Mucosa of rectum (tissue), 2 donors: ENCODE data around the gene C2CD4D.

Experiments used
- H3K27ac ChIP-seq, 2 donors: one replicate each; pipeline ENCODE4 v1.7.0; 2013; ENCODE audit warnings: inconsistent platforms in 2 of 2, low read depth in 2 of 2, low read length in 2 of 2
- H3K27me3 ChIP-seq, 2 donors: one replicate each; pipeline ENCODE4 v1.7.0; 2013; ENCODE audit warnings: low read length in 2 of 2; ENCODE audit not compliant: control insufficient read depth in 2 of 2, insufficient read depth in 2 of 2
- H3K36me3 ChIP-seq, 2 donors: one replicate each; pipeline ENCODE4 v1.7.0; 2013; ENCODE audit warnings: low read length in 2 of 2; ENCODE audit not compliant: control insufficient read depth in 2 of 2, insufficient read depth in 2 of 2
- H3K4me1 ChIP-seq, 2 donors: one replicate each; pipeline ENCODE4 v1.7.0; 2013; ENCODE audit warnings: low read length in 2 of 2, mild to moderate bottlenecking in 1 of 2; ENCODE audit not compliant: control insufficient read depth in 2 of 2, insufficient read depth in 2 of 2
- H3K4me3 ChIP-seq, 2 donors: one replicate each; pipeline ENCODE4 v1.7.0; 2013; ENCODE audit warnings: low read length in 2 of 2
- H3K9ac ChIP-seq, 2 donors: one replicate each; pipeline ENCODE4 v1.7.0; 2013; ENCODE audit warnings: low read length in 2 of 2, low read depth in 1 of 2, mild to moderate bottlenecking in 1 of 2
- H3K9me3 ChIP-seq, 2 donors: one replicate each; pipeline ENCODE4 v1.7.0; 2013; ENCODE audit warnings: low read length in 2 of 2; ENCODE audit not compliant: control insufficient read depth in 2 of 2
- donor health status: healthy.
- donor health status: Normal muscosa, but diverticular disease.

C2CD4D gene

DNA sequence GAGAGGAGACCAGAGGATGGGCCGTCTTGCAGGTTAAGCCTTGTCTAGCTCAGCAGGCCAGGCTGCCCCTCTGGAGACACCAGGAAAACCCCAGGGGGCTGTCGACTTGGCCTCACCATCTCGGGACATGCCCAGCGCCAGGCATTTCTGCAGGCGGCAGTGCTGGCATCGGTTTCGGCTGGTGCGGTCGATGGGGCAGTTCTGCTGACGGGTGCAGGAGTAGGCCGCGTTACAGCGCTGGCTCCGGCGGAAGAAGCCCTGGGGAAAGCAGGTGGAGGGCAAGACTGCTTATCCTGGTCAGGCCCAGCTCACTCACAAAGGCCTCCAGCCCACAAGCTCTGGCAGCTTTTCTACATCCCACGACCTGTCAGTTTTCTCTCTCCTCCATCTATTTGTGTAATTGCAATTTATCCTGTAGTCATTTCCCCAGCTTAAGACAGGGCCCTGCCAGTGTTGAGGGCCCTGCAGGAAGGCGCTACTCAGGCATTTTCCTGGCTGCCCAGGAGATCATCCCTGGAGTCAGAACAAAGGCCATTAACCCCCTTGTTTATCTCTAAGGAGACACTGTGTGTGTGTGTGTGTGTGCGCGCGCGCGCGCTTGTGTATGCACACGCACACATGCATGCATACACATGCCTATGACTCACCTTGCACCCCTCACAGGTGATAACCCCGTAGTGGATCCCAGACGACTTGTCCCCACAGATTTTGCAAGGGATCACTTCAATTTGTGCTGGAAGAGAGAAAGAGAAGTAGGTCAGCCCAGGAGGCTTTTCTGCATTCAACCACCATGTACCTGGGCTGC is 22.9 kb downstream of the C2CD4D start:
- Histone ChIP-seq H3K9me3 (no peaks in the 10 kb centered on the region), H3K36me3 (peaks cover 6 to 15% of the 10 kb centered on the region in 2 donors), H3K9ac (no peak overlapping the region), H3K4me1 (no peaks in the 10 kb centered on the region), H3K27me3 (no peaks in the 10 kb centered on the region), H3K27ac (no peak overlapping the region), H3K4me3 (no peak overlapping the region)

DNA sequence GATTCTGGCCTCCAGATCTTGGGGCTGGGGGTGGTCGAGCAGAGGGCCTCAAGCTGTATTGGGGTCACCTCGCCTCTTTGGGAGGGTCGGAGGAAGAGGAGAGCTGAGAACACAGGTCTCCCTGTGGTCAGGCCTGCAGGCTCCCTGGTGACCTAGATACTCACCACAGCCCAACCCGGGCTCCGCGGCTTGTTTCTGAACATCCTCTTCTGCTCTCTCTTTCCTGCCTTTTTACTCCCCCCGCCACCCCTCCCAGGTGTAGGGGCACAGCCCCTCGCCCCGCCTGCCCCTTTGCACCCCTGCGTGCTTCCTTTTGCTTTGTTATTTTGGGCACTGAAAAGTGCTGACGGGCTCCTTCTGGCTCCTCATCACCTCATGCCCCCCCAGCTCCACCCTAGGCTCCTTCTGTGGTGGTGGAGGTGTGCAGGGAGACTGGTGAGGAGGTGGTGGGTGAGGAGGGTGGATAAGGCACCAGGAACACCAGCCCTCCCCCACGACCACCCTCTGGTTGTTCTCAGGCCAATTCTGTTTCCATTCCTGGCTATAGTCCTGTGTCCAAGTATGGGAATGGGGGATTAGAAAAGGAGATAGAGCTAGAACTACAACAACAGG is 23.8 kb downstream of the C2CD4D start:
- Histone ChIP-seq H3K4me1 (no peaks in the 10 kb centered on the region), H3K9me3 (no peaks in the 10 kb centered on the region), H3K36me3 (peaks cover 6 to 13% of the 10 kb centered on the region in 2 donors), H3K9ac (no peak overlapping the region), H3K27ac (no peak overlapping the region), H3K27me3 (no peaks in the 10 kb centered on the region), H3K4me3 (no peak overlapping the region)

DNA sequence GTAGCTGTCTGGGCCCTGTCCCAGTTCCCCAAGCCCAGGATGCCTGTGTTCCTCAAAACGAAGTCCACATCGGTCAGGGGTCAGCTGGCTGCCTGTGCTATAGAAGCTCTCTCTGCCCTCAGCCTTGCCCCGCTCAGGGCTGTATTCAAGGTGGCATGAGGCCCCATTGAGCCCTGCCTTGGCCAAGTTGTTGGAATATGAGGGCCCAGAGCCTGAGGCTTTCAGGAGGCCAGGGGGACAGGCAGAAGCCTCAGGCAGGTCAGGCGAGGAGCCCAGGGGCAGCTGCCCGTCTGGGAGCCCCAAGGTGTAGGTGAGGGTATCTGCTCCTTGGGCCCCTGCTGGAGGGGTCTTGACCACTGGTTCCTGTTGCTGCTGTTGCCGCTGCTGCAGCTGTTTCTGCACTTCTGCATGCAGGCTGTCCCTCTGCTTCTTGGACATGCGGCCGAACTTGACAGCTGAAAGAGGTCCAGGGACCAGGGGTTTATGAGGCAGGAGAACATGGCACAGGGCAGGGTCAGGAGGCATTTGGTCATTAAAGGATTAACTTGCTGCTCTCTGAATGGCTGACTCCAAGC is 24.6 kb downstream of the C2CD4D start:
- Histone ChIP-seq H3K4me3 (no peak overlapping the region), H3K27ac (no peak overlapping the region), H3K9ac (no peak overlapping the region), H3K27me3 (no peaks in the 10 kb centered on the region), H3K36me3 (peaks cover 6 to 13% of the 10 kb centered on the region in 2 donors), H3K9me3 (no peaks in the 10 kb centered on the region), H3K4me1 (no peaks in the 10 kb centered on the region)

DNA sequence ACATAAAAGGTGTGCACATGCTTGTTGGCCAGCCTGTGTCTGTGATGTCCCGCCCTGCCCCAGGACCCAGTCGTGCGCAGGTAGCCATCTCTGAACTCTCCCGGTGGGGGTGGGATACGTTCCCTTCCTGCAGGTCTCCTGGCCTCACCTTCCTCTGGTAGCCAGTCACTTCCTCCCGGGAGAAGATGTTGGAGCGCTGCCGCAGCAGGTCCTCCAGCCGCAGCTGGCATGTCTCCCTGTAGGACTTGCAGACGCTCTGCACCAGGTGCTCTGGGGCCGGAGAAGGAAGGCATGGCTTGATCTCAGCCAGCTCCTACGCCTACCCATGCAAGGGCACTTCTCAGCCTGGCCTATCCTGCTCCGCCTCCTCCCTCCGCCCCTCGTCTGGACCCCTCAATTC is 25.2 kb downstream of the C2CD4D start:
- H3K27ac ChIP-seq, result no peak overlapping the region
- no peak overlapping the region for H3K4me3 ChIP-seq
- no peaks in the 10 kb centered on the region for H3K4me1 ChIP-seq
- H3K9ac ChIP-seq, result no peak overlapping the region
- no peaks in the 10 kb centered on the region for H3K9me3 ChIP-seq
- H3K27me3 ChIP-seq, result no peaks in the 10 kb centered on the region
- H3K36me3 ChIP-seq, result peaks cover 6 to 14% of the 10 kb centered on the region in 2 donors

DNA sequence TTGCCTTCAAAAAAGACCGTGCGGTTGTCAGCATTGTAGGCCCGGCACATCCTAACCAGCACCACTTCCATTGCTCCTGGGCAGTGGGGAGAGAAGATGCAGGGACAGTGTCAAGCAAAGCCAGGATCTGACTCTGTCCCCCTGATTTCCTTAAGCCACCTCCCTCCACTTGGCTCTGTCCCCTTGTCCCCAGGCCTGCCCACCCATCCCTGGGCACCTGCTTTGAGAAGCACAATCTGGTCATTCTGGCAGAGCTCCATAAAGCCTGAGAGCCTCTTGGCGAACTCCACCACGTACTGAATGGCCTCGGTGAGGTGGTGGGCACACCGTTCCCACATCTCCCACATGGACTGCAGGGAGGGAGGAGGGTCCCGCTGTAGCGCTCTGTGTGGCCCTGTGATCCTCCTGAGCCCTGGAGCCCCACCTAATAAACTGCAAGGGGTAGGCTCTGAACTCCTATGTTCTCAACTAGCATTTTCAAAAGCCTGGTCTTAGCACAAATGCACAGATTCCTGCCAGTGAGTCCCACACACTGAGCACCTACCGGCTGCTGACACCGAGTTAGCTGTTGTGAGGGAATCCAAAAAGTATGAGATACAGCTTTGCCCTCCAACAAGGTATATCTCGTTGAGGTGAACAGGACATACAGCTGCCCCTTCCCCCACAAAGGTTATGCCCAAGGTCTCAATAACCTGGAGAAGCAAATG is 26.2 kb downstream of the C2CD4D start:
- H3K27ac ChIP-seq, result no peak overlapping the region
- H3K36me3 ChIP-seq, result peaks cover 6 to 15% of the 10 kb centered on the region in 2 donors
- no peak overlapping the region for H3K9ac ChIP-seq

DNA sequence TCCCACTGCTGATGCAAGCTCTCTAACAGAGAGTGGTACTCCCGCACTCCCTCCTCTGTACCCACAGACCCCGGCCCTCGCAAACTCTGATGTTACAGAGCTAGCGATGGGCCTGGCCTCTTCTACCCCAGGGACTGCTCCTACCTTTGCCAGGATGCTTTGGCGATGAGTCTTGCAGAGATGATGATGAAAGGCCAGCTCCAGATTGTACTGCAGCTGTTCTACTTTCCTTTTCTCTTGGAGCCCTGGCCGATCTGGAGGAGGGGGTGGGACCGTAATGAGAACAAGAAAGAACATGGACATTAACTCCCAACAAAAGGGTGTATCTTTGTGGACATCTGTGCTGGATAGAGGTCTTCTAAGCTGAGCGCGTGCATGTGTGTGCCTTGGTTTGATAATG is 28.4 kb downstream of the C2CD4D start:
- H3K4me3 ChIP-seq, result no peak overlapping the region
- H3K4me1 ChIP-seq, result no peaks in the 10 kb centered on the region
- H3K27ac ChIP-seq, result no peak overlapping the region
- H3K36me3 ChIP-seq, result peaks cover 14 to 15% of the 10 kb centered on the region in 2 donors
- no peak overlapping the region for H3K9ac ChIP-seq
- no peaks in the 10 kb centered on the region for H3K27me3 ChIP-seq
- H3K9me3 ChIP-seq, result no peaks in the 10 kb centered on the region

More for the DNA sequence above, 26.2 kb downstream of the C2CD4D start:
- no peaks in the 10 kb centered on the region for H3K4me1 ChIP-seq
- H3K9me3 ChIP-seq, result no peaks in the 10 kb centered on the region
- no peaks in the 10 kb centered on the region for H3K27me3 ChIP-seq
- H3K4me3 ChIP-seq, result no peak overlapping the region

DNA sequence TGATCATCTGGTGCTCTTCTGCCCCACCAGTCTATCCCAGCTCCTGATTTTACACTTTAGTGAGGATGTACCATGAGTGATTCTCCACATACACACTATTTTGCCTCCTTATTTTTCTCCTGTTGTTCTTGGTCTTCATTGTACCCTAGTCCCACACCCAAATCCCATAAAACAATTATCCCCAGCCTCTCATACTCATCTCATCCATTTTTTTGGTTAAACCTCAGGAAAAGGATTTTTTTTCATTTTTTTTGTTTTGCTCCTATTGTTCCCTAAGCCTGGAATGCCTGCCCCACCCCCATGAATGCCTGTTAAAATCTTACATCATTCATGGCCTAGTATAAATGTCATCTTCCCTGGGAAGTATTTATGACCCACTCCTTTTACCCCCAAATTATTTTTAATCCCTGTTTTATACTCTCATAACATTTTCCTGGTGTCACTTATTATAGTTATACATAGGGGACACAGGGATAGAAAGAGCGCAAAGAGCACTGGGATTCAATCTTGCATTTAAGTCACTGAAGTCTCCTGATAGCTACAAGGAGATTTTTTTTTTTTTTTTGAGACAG is 29.5 kb downstream of the C2CD4D start:
- Histone ChIP-seq H3K9ac (no peak overlapping the region), H3K27ac (no peak overlapping the region), H3K9me3 (no peaks in the 10 kb centered on the region), H3K27me3 (no peaks in the 10 kb centered on the region), H3K4me1 (no peaks in the 10 kb centered on the region), H3K4me3 (no peak overlapping the region), H3K36me3 (peaks cover 12 to 13% of the 10 kb centered on the region in 2 donors)

DNA sequence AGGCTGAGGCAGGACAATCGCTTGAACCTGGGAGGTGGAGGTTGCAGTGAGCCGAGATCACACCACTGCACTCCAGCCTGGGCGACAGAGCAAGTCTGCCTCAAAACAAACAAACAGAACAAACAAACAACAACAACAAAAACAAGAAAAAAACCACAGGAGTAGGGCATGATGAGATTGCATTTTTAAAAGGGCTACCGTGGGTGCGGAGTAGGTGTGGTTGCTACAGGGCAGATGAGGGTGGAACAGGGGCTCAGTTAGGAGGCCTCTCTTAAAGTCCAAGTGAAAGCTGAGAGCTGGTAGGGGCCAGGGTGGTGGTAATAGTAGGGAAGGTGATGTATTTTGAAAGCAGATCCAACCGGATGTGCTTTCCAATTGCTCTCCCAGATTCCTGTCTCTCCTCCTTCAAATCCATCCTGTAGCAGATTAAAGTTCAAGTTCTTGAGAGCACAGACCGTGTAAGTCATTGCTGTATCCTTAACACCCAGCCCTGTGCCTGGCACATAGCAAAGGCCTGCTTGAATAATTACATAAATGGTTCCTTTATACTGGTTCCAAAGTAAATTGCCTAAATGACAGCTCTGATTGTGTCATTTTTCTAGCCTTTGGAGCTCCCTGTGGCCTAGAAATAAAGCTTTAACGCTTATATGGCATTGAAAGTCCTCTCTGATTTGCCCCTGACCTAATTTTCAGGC is 30.2 kb downstream of the C2CD4D start:
- no peak overlapping the region for H3K9ac ChIP-seq
- H3K9me3 ChIP-seq, result no peaks in the 10 kb centered on the region
- H3K27ac ChIP-seq, result no peak overlapping the region
- no peaks in the 10 kb centered on the region for H3K27me3 ChIP-seq
- H3K4me1 ChIP-seq, result no peaks in the 10 kb centered on the region
- peaks cover 7 to 12% of the 10 kb centered on the region in 2 donors for H3K36me3 ChIP-seq
- no peak overlapping the region for H3K4me3 ChIP-seq

DNA sequence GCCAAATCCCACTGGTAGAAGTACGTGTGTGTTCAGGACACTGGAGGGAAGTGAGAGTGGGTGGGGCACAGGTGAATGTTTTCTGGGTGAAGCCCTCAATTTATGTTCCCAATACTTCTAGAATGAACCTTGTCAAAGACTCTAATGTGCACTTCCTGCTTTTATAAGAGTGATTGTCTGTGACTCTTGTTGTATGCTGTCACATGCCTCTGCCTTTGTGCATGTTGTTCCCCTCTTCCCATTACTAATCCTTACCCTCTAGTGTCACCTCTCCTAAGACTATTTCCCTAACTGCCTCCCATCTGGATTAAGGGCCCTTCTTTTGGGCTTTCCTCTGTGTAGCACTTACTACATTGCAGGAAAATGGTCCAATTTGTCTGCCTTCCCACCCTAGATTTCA is 31.9 kb downstream of the C2CD4D start:
- no peaks in the 10 kb centered on the region for H3K9me3 ChIP-seq
- no peak overlapping the region for H3K9ac ChIP-seq
- H3K36me3 ChIP-seq, result peaks cover 5 to 10% of the 10 kb centered on the region in 2 donors
- H3K4me1 ChIP-seq, result no peaks in the 10 kb centered on the region
- no peak overlapping the region for H3K27ac ChIP-seq
- no peaks in the 10 kb centered on the region for H3K27me3 ChIP-seq
- no peak overlapping the region for H3K4me3 ChIP-seq
